ENCODE data around the gene OSBPL9.
"Not testable (repeated sequence)": the region's sequence is repeated elsewhere in the genome, so short reads cannot be mapped to it uniquely, and the experiment has no call there.

The OSBPL9 gene

GRCh38 chr1:51726544-51727225, 109.8 kb downstream of the OSBPL9 start:
- H3K9me3 ChIP-seq (ENCODE audit: control insufficient read depth, low read length): no peaks in the 10 kb centered on the region
- no peaks in the 10 kb centered on the region for H3K36me3 ChIP-seq (ENCODE audit: control insufficient read depth, insufficient read depth, low read length)
- no peak overlapping the region for H3K4me3 ChIP-seq (ENCODE audit: low read length)
- peaks cover 7% of the 10 kb centered on the region for H3K4me1 ChIP-seq (ENCODE audit: control insufficient read depth, insufficient read depth, low read length)
- H3K9ac ChIP-seq (ENCODE audit: low read length): no peak overlapping the region
- no peaks in the 10 kb centered on the region for H3K27me3 ChIP-seq (ENCODE audit: control insufficient read depth, insufficient read depth, low read length)

DNA sequence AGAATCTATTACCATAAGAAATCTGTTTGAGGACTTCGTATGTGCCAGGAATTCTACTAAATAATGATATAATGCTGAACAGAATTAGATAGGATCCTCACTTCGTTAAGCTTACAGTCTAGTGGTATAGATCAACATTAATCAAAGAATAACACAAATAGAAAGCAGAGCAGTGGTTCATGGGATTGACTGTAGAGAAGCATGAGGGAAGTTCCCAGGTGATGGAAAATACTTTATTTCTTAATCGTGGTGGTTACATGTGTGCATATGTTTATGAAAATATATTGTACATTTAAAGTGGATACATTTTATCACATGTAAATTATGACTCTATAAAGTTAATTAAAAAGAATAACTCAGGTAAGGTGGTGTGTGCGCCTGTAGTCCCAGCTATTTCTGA, 110.5 kb downstream of the OSBPL9 start:
- H3K4me3 ChIP-seq (ENCODE audit: low read length): no peak overlapping the region

DNA sequence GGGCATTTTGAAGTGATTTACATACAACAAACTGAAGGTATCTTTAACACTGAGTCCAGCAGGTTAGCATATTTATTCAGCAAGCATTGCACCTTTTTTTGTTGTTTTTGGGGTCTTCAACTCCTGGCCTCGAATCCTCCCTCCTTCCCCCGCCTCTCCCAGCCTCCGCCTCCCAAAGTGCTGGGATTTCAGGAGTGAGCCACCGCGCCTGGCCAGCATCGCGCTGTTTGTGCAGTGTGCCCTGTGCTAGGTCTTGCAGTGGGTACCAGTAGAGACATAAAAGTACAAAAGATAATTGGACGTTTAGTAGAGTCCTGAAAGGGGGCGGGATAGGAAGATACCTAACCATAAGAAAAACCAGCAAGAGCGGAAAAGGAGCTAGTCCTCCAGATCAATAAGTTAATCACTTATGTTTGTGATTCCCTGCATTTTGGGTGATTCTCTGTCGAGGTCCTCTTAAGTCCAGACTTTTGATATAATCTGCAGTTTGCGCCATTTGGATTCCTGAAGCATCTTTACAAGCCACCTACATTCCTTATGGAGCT, 111.8 kb downstream of the OSBPL9 start:
- Histone ChIP-seq H3K27me3 (ENCODE audit: control insufficient read depth, insufficient read depth, low read length) (no peaks in the 10 kb centered on the region), H3K4me1 (ENCODE audit: control insufficient read depth, insufficient read depth, low read length) (peaks cover 17% of the 10 kb centered on the region), H3K4me3 (ENCODE audit: low read length) (peak overlapping the region; percentile 32), H3K9ac (ENCODE audit: low read length) (peak overlapping the region; percentile 84), H3K36me3 (ENCODE audit: control insufficient read depth, insufficient read depth, low read length) (no peaks in the 10 kb centered on the region), H3K9me3 (ENCODE audit: control insufficient read depth, low read length) (no peaks in the 10 kb centered on the region)

More for the DNA sequence above, 110.5 kb downstream of the OSBPL9 start:
- Histone ChIP-seq H3K27me3 (ENCODE audit: control insufficient read depth, insufficient read depth, low read length) (no peaks in the 10 kb centered on the region), H3K9me3 (ENCODE audit: control insufficient read depth, low read length) (no peaks in the 10 kb centered on the region), H3K36me3 (ENCODE audit: control insufficient read depth, insufficient read depth, low read length) (no peaks in the 10 kb centered on the region), H3K4me1 (ENCODE audit: control insufficient read depth, insufficient read depth, low read length) (peaks cover 7% of the 10 kb centered on the region), H3K9ac (ENCODE audit: low read length) (no peak overlapping the region)

- peak overlapping the region; percentile 38 for H3K4me3 ChIP-seq (ENCODE audit: low read length)
- peaks cover 22% of the 10 kb centered on the region for H3K4me1 ChIP-seq (ENCODE audit: control insufficient read depth, insufficient read depth, low read length)
- no peaks in the 10 kb centered on the region for H3K9me3 ChIP-seq (ENCODE audit: control insufficient read depth, low read length)
- H3K27me3 ChIP-seq (ENCODE audit: control insufficient read depth, insufficient read depth, low read length): no peaks in the 10 kb centered on the region
- no peaks in the 10 kb centered on the region for H3K36me3 ChIP-seq (ENCODE audit: control insufficient read depth, insufficient read depth, low read length)
- H3K9ac ChIP-seq (ENCODE audit: low read length): peak overlapping the region; percentile 84
Observed at GRCh38 chr1:51729156-51729823, 112.4 kb downstream of the OSBPL9 start.

- peak overlapping the region; percentile 38 for H3K4me3 ChIP-seq (ENCODE audit: low read length)
- H3K9ac ChIP-seq (ENCODE audit: low read length): peak overlapping the region; percentile 84
- H3K4me1 ChIP-seq (ENCODE audit: control insufficient read depth, insufficient read depth, low read length): peaks cover 22% of the 10 kb centered on the region
- H3K9me3 ChIP-seq (ENCODE audit: control insufficient read depth, low read length): no peaks in the 10 kb centered on the region
- no peaks in the 10 kb centered on the region for H3K27me3 ChIP-seq (ENCODE audit: control insufficient read depth, insufficient read depth, low read length)
- no peaks in the 10 kb centered on the region for H3K36me3 ChIP-seq (ENCODE audit: control insufficient read depth, insufficient read depth, low read length)
Observed at GRCh38 chr1:51729824-51730301, 113.0 kb downstream of the OSBPL9 start.

GRCh38 chr1:51731998-51732397, 115.1 kb downstream of the OSBPL9 start:
- Histone ChIP-seq H3K36me3 (ENCODE audit: control insufficient read depth, insufficient read depth, low read length) (no peaks in the 10 kb centered on the region), H3K27me3 (ENCODE audit: control insufficient read depth, insufficient read depth, low read length) (no peaks in the 10 kb centered on the region), H3K9ac (ENCODE audit: low read length) (no peak overlapping the region), H3K4me3 (ENCODE audit: low read length) (no peak overlapping the region), H3K4me1 (ENCODE audit: control insufficient read depth, insufficient read depth, low read length) (peaks cover 22% of the 10 kb centered on the region), H3K9me3 (ENCODE audit: control insufficient read depth, low read length) (no peaks in the 10 kb centered on the region)

- no peaks in the 10 kb centered on the region for H3K36me3 ChIP-seq (ENCODE audit: control insufficient read depth, insufficient read depth, low read length)
- no peak overlapping the region for H3K9ac ChIP-seq (ENCODE audit: low read length)
- H3K27me3 ChIP-seq (ENCODE audit: control insufficient read depth, insufficient read depth, low read length): no peaks in the 10 kb centered on the region
- peaks cover 26% of the 10 kb centered on the region for H3K4me1 ChIP-seq (ENCODE audit: control insufficient read depth, insufficient read depth, low read length)
- H3K9me3 ChIP-seq (ENCODE audit: control insufficient read depth, low read length): no peaks in the 10 kb centered on the region
- H3K4me3 ChIP-seq (ENCODE audit: low read length): no peak overlapping the region
Observed at GRCh38 chr1:51732701-51733425, 116.0 kb downstream of the OSBPL9 start.

- not testable (repeated sequence) for H3K9ac ChIP-seq (ENCODE audit: low read length); H3K4me3 ChIP-seq (ENCODE audit: low read length); H3K36me3 ChIP-seq (ENCODE audit: control insufficient read depth, insufficient read depth, low read length); H3K9me3 ChIP-seq (ENCODE audit: control insufficient read depth, low read length); H3K27me3 ChIP-seq (ENCODE audit: control insufficient read depth, insufficient read depth, low read length)
- H3K4me1 ChIP-seq (ENCODE audit: control insufficient read depth, insufficient read depth, low read length): peaks cover 29% of the 10 kb centered on the region
Observed at GRCh38 chr1:51733426-51733774, 116.5 kb downstream of the OSBPL9 start.

DNA sequence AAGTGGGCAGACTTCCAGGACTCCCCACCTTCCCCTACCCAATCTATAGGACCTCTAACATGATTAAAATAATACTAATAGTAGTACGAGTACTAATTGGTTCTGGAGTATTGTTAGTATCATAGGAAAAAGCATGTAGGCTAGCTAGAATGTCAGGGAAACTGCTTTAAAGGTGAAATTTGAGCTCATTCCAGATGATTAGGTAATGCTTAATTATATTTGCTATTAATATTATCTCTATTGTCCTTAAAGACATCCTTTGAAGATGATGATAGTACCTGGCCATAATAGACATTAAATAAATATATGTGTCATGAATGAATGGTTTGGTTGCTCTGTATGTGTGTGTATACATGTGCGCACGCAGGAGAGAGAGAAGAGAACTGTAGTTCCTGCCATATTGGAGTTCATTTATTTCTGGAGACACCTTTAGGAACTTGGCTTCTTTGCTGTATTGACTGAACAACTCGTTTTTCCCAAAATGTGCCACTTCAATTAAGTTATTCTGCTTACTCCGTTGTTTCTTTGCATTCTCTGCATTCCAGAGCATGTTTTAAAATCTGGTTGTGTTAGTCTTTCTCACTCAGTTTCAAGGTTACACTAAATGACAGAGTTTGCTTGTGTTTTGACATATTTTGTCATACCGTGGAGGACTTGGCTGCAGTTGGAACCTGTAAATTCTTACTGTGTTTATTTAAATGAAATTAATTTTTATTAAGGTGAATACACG, 117.1 kb downstream of the OSBPL9 start:
- Histone ChIP-seq H3K9ac (ENCODE audit: low read length) (no peak overlapping the region), H3K36me3 (ENCODE audit: control insufficient read depth, insufficient read depth, low read length) (no peaks in the 10 kb centered on the region), H3K9me3 (ENCODE audit: control insufficient read depth, low read length) (no peaks in the 10 kb centered on the region), H3K4me3 (ENCODE audit: low read length) (no peak overlapping the region), H3K4me1 (ENCODE audit: control insufficient read depth, insufficient read depth, low read length) (peaks cover 24% of the 10 kb centered on the region), H3K27me3 (ENCODE audit: control insufficient read depth, insufficient read depth, low read length) (no peaks in the 10 kb centered on the region)

DNA sequence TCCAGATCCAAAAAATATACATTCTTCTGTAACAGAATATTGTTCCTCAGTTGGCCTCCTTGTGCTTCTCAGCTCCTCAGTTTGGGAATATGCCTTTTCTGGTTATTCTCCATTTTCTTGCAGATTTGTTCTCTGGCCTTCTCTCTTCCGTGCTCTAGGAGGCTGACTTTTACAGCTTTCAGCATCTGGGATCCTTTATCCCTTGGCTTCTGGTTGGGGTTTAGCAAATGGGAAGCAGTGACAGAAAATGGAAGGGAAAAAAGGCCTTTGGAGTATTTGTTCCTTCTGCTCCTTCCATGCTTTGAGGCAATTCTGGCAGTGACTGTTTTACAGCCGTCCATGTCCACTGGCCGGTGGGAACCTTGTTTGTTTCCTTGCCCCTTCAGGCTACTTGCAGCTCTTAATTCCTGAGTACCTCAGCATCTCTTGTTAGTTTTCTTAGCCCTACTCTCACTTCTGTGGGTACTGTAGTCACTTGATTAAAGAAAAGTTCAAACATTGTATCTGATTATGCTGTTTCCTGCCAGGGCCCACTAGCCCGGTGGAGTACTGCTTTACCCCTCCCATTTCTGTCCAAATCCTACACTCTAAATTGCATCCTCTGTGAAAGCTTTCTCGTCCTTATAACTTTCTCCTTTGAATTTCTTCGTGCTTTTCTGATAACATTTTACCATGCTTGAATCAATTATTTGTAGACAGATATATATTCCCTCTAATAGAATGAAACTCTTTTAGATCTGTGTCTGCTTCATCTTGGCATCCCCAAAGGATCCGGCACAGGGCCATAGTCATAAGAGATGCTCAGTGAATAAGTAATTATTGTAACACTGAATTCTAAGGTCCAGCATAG, 118.2 kb downstream of the OSBPL9 start:
- H3K4me3 ChIP-seq (ENCODE audit: low read length): no peak overlapping the region
- H3K9ac ChIP-seq (ENCODE audit: low read length): no peak overlapping the region
- peaks cover 22% of the 10 kb centered on the region for H3K4me1 ChIP-seq (ENCODE audit: control insufficient read depth, insufficient read depth, low read length)
- no peaks in the 10 kb centered on the region for H3K9me3 ChIP-seq (ENCODE audit: control insufficient read depth, low read length)
- no peaks in the 10 kb centered on the region for H3K27me3 ChIP-seq (ENCODE audit: control insufficient read depth, insufficient read depth, low read length)
- no peaks in the 10 kb centered on the region for H3K36me3 ChIP-seq (ENCODE audit: control insufficient read depth, insufficient read depth, low read length)

DNA sequence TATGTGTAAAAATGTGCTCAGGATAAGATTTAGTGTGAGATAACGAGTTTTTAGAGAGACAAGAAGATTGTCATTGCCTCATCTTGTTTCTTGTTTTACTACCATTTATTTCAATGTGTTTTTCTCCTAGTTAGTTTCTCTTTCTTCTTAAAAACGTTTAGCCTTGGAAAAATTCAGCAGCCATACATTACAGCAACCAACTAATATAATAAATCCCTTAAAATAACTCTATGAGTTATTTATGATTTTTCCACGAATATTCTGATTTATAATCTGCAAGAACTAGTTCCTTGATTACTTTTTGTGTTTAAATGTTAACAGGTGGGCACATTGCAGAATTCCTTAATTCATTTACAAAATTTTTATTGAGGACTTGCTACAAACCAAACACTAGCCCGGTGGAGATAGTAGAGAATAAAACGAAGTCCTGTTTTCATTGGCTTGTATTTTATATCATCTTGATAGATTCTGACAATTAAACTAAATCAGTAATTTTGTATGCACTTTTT, 118.9 kb downstream of the OSBPL9 start:
- H3K4me1 ChIP-seq (ENCODE audit: control insufficient read depth, insufficient read depth, low read length): peaks cover 22% of the 10 kb centered on the region
- no peaks in the 10 kb centered on the region for H3K9me3 ChIP-seq (ENCODE audit: control insufficient read depth, low read length)

More for the DNA sequence above, 118.9 kb downstream of the OSBPL9 start:
- H3K4me3 ChIP-seq (ENCODE audit: low read length): no peak overlapping the region
- no peaks in the 10 kb centered on the region for H3K36me3 ChIP-seq (ENCODE audit: control insufficient read depth, insufficient read depth, low read length)
- no peak overlapping the region for H3K9ac ChIP-seq (ENCODE audit: low read length)
- no peaks in the 10 kb centered on the region for H3K27me3 ChIP-seq (ENCODE audit: control insufficient read depth, insufficient read depth, low read length)

All from mucosa of stomach (tissue), 1 donor.